SK-N-SH (cell line): ENCODE data around the gene GABRG3.

ENCODE experiments used
- ELF1 ChIP-seq: IDR thresholded peaks from 2 replicates; pipeline ENCODE4 v1.4.0; 2012
- MEF2A ChIP-seq: IDR thresholded peaks from 2 replicates; pipeline ENCODE4 v1.4.0; 2012; ENCODE audit warnings: low read depth, borderline replicate concordance
- POLR2AphosphoS5 ChIP-seq: IDR thresholded peaks from 2 replicates; pipeline ENCODE4 v1.6.1; 2012; ENCODE audit warnings: low read depth, low read length
- RCOR1 ChIP-seq: fragments of 150-350 bp; IDR thresholded peaks from 2 replicates; pipeline ENCODE4 v1.6.1; 2017; ENCODE audit warnings: antibody characterized with exemption, low read length
- SIN3A ChIP-seq: IDR thresholded peaks from 2 replicates; pipeline ENCODE4 v1.6.1; 2012; ENCODE audit warnings: low read depth, mild to moderate bottlenecking, low read length, moderate library complexity, borderline replicate concordance
- USF1 ChIP-seq: IDR thresholded peaks from 2 replicates; pipeline ENCODE4 v1.4.0; 2012; ENCODE audit warnings: low read depth, borderline replicate concordance
- TF ChIP-seq, protein P1 (sequence below): fragments of 200-600 bp; sonication (generic); IDR thresholded peaks from 2 replicates; pipeline ENCODE4 v1.6.1; 2017; ENCODE audit warnings: antibody characterized with exemption, mild to moderate bottlenecking, moderate library complexity
- TF ChIP-seq, protein P2 (sequence below): IDR thresholded peaks from 2 replicates; pipeline ENCODE4 v1.6.1; 2012; ENCODE audit warnings: mild to moderate bottlenecking, low read depth, low read length, moderate library complexity

DNA sequence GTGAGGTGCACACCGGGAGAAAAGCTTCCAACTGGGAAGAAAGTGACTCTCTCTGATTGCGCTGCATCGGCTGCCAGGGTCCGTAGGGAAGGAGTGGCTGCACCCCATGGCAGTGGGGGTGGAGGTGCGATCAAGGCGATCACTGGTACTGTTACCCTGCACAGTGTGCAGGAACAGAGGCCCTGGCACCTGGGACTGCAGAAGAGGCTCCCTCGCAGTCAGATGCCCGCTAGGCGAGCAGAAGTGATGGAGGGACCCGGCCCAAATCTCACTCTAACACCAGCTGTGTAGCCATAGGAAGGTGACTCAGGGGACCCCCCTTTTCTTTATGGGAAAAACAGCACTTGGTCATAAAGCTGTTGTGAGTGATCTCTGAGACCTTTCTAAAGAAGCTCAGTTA is 196.8 kb downstream of the GABRG3 start:
- TF ChIP-seq, protein P1, sequence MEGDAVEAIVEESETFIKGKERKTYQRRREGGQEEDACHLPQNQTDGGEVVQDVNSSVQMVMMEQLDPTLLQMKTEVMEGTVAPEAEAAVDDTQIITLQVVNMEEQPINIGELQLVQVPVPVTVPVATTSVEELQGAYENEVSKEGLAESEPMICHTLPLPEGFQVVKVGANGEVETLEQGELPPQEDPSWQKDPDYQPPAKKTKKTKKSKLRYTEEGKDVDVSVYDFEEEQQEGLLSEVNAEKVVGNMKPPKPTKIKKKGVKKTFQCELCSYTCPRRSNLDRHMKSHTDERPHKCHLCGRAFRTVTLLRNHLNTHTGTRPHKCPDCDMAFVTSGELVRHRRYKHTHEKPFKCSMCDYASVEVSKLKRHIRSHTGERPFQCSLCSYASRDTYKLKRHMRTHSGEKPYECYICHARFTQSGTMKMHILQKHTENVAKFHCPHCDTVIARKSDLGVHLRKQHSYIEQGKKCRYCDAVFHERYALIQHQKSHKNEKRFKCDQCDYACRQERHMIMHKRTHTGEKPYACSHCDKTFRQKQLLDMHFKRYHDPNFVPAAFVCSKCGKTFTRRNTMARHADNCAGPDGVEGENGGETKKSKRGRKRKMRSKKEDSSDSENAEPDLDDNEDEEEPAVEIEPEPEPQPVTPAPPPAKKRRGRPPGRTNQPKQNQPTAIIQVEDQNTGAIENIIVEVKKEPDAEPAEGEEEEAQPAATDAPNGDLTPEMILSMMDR, result no peak
- TF ChIP-seq, protein P2, sequence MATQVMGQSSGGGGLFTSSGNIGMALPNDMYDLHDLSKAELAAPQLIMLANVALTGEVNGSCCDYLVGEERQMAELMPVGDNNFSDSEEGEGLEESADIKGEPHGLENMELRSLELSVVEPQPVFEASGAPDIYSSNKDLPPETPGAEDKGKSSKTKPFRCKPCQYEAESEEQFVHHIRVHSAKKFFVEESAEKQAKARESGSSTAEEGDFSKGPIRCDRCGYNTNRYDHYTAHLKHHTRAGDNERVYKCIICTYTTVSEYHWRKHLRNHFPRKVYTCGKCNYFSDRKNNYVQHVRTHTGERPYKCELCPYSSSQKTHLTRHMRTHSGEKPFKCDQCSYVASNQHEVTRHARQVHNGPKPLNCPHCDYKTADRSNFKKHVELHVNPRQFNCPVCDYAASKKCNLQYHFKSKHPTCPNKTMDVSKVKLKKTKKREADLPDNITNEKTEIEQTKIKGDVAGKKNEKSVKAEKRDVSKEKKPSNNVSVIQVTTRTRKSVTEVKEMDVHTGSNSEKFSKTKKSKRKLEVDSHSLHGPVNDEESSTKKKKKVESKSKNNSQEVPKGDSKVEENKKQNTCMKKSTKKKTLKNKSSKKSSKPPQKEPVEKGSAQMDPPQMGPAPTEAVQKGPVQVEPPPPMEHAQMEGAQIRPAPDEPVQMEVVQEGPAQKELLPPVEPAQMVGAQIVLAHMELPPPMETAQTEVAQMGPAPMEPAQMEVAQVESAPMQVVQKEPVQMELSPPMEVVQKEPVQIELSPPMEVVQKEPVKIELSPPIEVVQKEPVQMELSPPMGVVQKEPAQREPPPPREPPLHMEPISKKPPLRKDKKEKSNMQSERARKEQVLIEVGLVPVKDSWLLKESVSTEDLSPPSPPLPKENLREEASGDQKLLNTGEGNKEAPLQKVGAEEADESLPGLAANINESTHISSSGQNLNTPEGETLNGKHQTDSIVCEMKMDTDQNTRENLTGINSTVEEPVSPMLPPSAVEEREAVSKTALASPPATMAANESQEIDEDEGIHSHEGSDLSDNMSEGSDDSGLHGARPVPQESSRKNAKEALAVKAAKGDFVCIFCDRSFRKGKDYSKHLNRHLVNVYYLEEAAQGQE, result no peak
- no peak for TF ChIP-seq USF1
- TF ChIP-seq MEF2A, result no peak
- no peak for TF ChIP-seq ELF1
- no peak for TF ChIP-seq POLR2AphosphoS5
- TF ChIP-seq RCOR1, result no peak
- no peak for TF ChIP-seq SIN3A
